K562 (cell line): ENCODE results near the gene GGT6. TPM values are rescaled to one million over a fixed set of nuclear protein-coding genes. Genes with fewer than 3 reads are reported as not detected.

Experiments used
- CSDE1 ChIP-seq, 2 experiments: fragments of 450-650 bp; IDR thresholded peaks; 2 replicates each; pipeline ENCODE4 v1.6.1; 2016; ENCODE audit warnings: mild to moderate bottlenecking in 1 of 2
- PATZ1 ChIP-seq: fragments of 250-450 bp; sonication (Bioruptor Pico); IDR thresholded peaks from 2 replicates; pipeline ENCODE4 v1.5.0; 2020; ENCODE audit warnings: mild to moderate bottlenecking, borderline replicate concordance
- POLR2G ChIP-seq: fragments of 200-400 bp; formaldehyde crosslinking; IDR thresholded peaks from 2 replicates; pipeline ENCODE4 v1.6.1; 2017; ENCODE audit warnings: low read depth, mild to moderate bottlenecking, antibody characterized with exemption, low read length, moderate library complexity
- RBFOX2 ChIP-seq: fragments of 200-400 bp; formaldehyde crosslinking; IDR thresholded peaks from 2 replicates; pipeline ENCODE4 v1.6.1; 2017; ENCODE audit warnings: low read depth, mild to moderate bottlenecking, low read length, moderate library complexity
- SIN3A ChIP-seq, 2 experiments: fragments of 150-350 bp in 1 of 2; IDR thresholded peaks; 2 replicates each; pipeline ENCODE4 v1.6.1; 2011 to 2016; ENCODE audit warnings: borderline replicate concordance in 2 of 2, low read depth in 2 of 2, low read length in 2 of 2, mild to moderate bottlenecking in 2 of 2, moderate library complexity in 2 of 2; ENCODE audit not compliant: control insufficient read depth in 1 of 2
- polyA plus RNA-seq, 8 experiments: library from polyadenylated mRNA; depleted of rRNA in 4 of 8; stranded (reverse) in 5 of 8; unstranded in 3 of 8; fragments of >200 nt; fragmentation: Nextera tagmentation in 2 of 8; fragmentation: Illumina TruSeq in 1 of 8; extraction: Ambion mirVana in 2 of 8; extraction: Trizol in 1 of 8; gene quantifications; 2 replicates each; pipeline versions ENCODE4 v1.2.1 to v1.2.3, GENCODE V29; 2011 to 2014; ENCODE audit warnings: inconsistent platforms in 1 of 8, missing spikeins in 1 of 8
- total RNA-seq, 7 experiments: library from RNA; depleted of rRNA in 6 of 7; stranded (reverse); fragments of >200 nt in 6 of 7; fragmentation: Illumina TruSeq in 2 of 7; extraction: Trizol in 2 of 7; gene quantifications; 2 replicates each; pipeline versions ENCODE4 v1.2.1 to v1.2.3, GENCODE V29; 2011 to 2021; ENCODE audit warnings: low replicate concordance in 1 of 7
- TF ChIP-seq, protein P1 (sequence below): fragments of 250-450 bp; sonication (Bioruptor Pico); IDR thresholded peaks from 2 replicates; pipeline ENCODE4 v1.5.0; 2021; ENCODE audit warnings: mild to moderate bottlenecking, moderate library complexity
- TF ChIP-seq, protein P2 (sequence below), 2 experiments: IDR thresholded peaks in 1 of 2; conservative IDR thresholded peaks in 1 of 2; 2 replicates each; pipeline ENCODE4 v1.6.1; 2016; ENCODE audit warnings: low read depth in 2 of 2, mild to moderate bottlenecking in 1 of 2, missing compliant biosample characterization in 1 of 2, missing genetic modification characterization in 1 of 2, moderate library complexity in 1 of 2
- TF ChIP-seq, protein P3 (sequence below): sonication (generic); formaldehyde crosslinking; IDR thresholded peaks from 2 replicates; pipeline ENCODE4 v1.5.0; 2020; ENCODE audit warnings: missing genetic modification reagents

Gene GGT6
- total and polyA plus RNA-seq, 9 of the 15 experiments (the other 6 are each of a cell fraction or from before 2014, with no cell fraction given), result 0.09 TPM; not detected in 8

DNA sequence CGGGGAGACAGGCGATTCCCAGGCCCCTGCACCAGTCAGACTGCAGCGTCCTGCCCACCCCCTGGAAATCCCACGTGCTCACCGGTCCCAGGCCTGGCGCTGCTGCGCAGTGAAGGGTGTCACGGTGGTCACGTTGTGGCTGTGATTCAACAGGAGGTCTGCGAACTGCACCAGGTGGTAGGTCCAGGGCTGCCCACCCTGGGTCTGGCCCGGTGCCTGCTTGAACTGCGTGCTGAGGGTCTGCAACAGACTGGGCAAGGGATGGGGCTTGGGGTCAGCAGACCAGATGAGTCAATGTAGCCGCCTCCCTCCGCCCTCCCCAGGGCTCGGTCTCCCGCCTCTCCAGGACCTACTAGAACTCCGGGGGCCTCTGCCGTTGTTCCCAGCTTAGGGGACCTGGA, 12.3 kb downstream of the GGT6 start (continued):
- TF ChIP-seq, protein P1, sequence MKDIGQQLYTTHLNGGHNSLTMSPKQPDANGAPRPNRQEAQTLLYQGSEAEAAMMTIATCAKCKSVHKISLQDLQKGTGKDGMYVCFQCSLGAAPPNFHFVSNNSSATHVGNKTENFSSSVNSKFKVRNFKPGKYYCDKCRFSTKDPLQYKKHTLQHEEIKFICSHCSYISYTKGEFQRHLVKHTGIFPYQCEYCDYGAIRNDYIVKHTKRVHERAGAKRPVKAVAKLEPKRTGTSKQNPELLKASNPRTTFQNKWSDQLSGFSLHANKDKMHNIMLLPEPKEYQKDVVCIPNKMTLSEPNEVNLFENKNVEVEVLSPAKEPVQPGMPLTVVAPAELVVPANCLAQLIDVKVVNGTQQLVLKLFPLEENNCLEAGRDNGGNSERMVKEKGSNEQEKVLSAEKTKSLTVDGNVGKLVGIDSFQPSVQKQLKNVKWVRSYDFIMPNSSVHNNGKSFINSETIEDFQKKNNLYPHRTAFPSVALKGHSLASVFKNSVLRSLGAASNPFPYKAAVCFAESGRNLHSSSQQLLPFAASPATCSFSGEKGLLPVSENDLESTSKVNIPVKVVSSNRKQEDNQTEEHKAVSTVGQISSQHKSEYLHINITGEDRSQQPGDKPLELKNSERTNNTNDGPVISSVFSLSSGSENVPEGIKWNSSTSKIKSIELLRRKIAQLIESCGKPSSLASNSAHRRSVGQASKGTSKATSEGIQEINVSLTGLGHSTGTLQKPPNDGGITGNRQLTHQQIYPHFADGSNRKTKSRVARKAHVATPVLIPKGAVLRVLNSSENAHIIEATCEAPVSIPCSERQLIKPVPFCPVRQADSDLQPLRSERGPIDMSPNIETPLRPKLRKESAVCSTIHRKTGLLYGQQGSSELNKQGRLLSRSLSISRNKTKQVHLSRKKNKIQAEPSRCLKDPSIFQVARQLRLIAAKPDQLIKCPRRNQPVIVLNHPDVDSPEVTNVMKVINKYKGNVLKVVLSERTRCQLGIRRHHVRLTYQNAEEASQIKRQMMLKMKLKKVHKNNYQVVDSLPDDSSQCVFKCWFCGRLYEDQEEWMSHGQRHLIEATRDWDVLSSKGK, result no peak
- TF ChIP-seq, protein P2, sequence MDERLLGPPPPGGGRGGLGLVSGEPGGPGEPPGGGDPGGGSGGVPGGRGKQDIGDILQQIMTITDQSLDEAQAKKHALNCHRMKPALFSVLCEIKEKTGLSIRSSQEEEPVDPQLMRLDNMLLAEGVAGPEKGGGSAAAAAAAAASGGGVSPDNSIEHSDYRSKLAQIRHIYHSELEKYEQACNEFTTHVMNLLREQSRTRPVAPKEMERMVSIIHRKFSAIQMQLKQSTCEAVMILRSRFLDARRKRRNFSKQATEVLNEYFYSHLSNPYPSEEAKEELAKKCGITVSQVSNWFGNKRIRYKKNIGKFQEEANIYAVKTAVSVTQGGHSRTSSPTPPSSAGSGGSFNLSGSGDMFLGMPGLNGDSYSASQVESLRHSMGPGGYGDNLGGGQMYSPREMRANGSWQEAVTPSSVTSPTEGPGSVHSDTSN (CRISPR knock-in tag; IDR thresholded peaks at IDR 0.05; ENCODE audit: low read depth), result no peak
- TF ChIP-seq, protein P2 (tag; conservative IDR thresholded peaks at IDR 0.05; ENCODE audit: low read depth), result no peak
- no peak for TF ChIP-seq CSDE1 (IDR thresholded peaks at IDR 0.05)
- TF ChIP-seq PATZ1, result no peak
- TF ChIP-seq RBFOX2, result peak; percentile 60
- TF ChIP-seq POLR2G, result peak; percentile 54
- TF ChIP-seq, protein P3, sequence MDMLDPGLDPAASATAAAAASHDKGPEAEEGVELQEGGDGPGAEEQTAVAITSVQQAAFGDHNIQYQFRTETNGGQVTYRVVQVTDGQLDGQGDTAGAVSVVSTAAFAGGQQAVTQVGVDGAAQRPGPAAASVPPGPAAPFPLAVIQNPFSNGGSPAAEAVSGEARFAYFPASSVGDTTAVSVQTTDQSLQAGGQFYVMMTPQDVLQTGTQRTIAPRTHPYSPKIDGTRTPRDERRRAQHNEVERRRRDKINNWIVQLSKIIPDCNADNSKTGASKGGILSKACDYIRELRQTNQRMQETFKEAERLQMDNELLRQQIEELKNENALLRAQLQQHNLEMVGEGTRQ (CRISPR knock-in tag), result no peak
- no peak for TF ChIP-seq SIN3A (IDR thresholded peaks at IDR 0.05; ENCODE audit: borderline replicate concordance in 2 of 2, control insufficient read depth in 1 of 2, low read depth in 2 of 2, low read length in 2 of 2)
